ENCODE measurements around the gene ISYNA1.
A peak's percentile ranks its signal among the peaks of the same experiment; 100 is the strongest.

Gene ISYNA1

GRCh38 chr19:18437491-18438330 lies at the start of gene ISYNA1:
Gene ISYNA1 (minus strand): TSS chr19:18438133. CDS start chr19:18437979, 154 bp downstream.
- H3K4me3 ChIP-seq (ENCODE audit: low read depth, low read length): peak within 1 kb of the TSS; percentile 76

GRCh38 chr19:18486746-18487145 lies 48.8 kb upstream of the ISYNA1 start:
- no peak overlapping the region for H3K4me3 ChIP-seq (ENCODE audit: low read depth, low read length)

GRCh38 chr19:18484992-18485391 lies 47.1 kb upstream of the ISYNA1 start:
- no peak overlapping the region for H3K4me3 ChIP-seq (ENCODE audit: low read depth, low read length)

GRCh38 chr19:18483119-18483890 lies 45.4 kb upstream of the ISYNA1 start:
- no peak overlapping the region for H3K4me3 ChIP-seq (ENCODE audit: low read depth, low read length)

- no peak overlapping the region for H3K4me3 ChIP-seq (ENCODE audit: low read depth, low read length)
These were observed 43.7 kb upstream of the ISYNA1 start for GRCh38 chr19:18481505-18482222.

GRCh38 chr19:18480006-18480691 lies 42.2 kb upstream of the ISYNA1 start:
- no peak overlapping the region for H3K4me3 ChIP-seq (ENCODE audit: low read depth, low read length)

- no peak overlapping the region for H3K4me3 ChIP-seq (ENCODE audit: low read depth, low read length)
These were observed 40.8 kb upstream of the ISYNA1 start for GRCh38 chr19:18478545-18479311.

- H3K4me3 ChIP-seq (ENCODE audit: low read depth, low read length): no peak overlapping the region
These were observed 40.0 kb upstream of the ISYNA1 start for GRCh38 chr19:18477974-18478373.

- H3K4me3 ChIP-seq (ENCODE audit: low read depth, low read length): no peak overlapping the region
These were observed 39.3 kb upstream of the ISYNA1 start for GRCh38 chr19:18477042-18477779.

GRCh38 chr19:18476507-18477041 lies 38.6 kb upstream of the ISYNA1 start:
- no peak overlapping the region for H3K4me3 ChIP-seq (ENCODE audit: low read depth, low read length)

- H3K4me3 ChIP-seq (ENCODE audit: low read depth, low read length): no peak overlapping the region
These were observed 37.9 kb upstream of the ISYNA1 start for GRCh38 chr19:18475762-18476331.

- no peak overlapping the region for H3K4me3 ChIP-seq (ENCODE audit: low read depth, low read length)
These were observed 37.1 kb upstream of the ISYNA1 start for GRCh38 chr19:18475004-18475453.

GRCh38 chr19:18474366-18474887 lies 36.5 kb upstream of the ISYNA1 start:
- no peak overlapping the region for H3K4me3 ChIP-seq (ENCODE audit: low read depth, low read length)

GRCh38 chr19:18473706-18474087 lies 35.8 kb upstream of the ISYNA1 start:
- no peak overlapping the region for H3K4me3 ChIP-seq (ENCODE audit: low read depth, low read length)

- H3K4me3 ChIP-seq (ENCODE audit: low read depth, low read length): no peak overlapping the region
These were observed 35.2 kb upstream of the ISYNA1 start for GRCh38 chr19:18473003-18473705.

- no peak overlapping the region for H3K4me3 ChIP-seq (ENCODE audit: low read depth, low read length)
These were observed 32.9 kb upstream of the ISYNA1 start for GRCh38 chr19:18470787-18471186.

- H3K4me3 ChIP-seq (ENCODE audit: low read depth, low read length): no peak overlapping the region
These were observed 31.3 kb upstream of the ISYNA1 start for GRCh38 chr19:18469069-18469846.
